ENCODE measurements around the gene HLA-F.
A peak's percentile ranks its signal among the peaks of the same experiment; 100 is the strongest.

HLA-F gene

GRCh38 chr6:29752451-29753308 is 29.4 kb downstream of the HLA-F start:
- Histone ChIP-seq H3K27ac (ENCODE audit: low read depth, low read length) (peak overlapping the region; percentile 69), H3K4me1 (ENCODE audit: control insufficient read depth, insufficient read depth, low read length, unreplicated experiment) (peaks cover 6% of the 10 kb centered on the region), H3K79me2 (ENCODE audit: control insufficient read depth, insufficient read depth, low read length, unreplicated experiment) (peaks cover 3% of the 10 kb centered on the region), H3K27me3 (ENCODE audit: insufficient read depth, low read length) (peaks cover 3% of the 10 kb centered on the region; the same call in 1 of the 2 replicates), H3K36me3 (ENCODE audit: insufficient read depth, low read length) (no peaks in the 10 kb centered on the region), H3K4me3 (ENCODE audit: low read depth, low read length) (peak overlapping the region; percentile 85), H2AFZ (ENCODE audit: low read length, unreplicated experiment) (peak overlapping the region; percentile 81)

- Histone ChIP-seq H3K27ac (ENCODE audit: low read depth, low read length) (0 out of 2 replicates have a peak overlapping the region, but pooled peaks have one; percentile 2), H3K4me3 (ENCODE audit: low read depth, low read length) (peak overlapping the region; percentile 85), H3K27me3 (ENCODE audit: insufficient read depth, low read length) (peaks cover 3% of the 10 kb centered on the region; the same call in 1 of the 2 replicates), H2AFZ (ENCODE audit: low read length, unreplicated experiment) (no peak overlapping the region), H3K79me2 (ENCODE audit: control insufficient read depth, insufficient read depth, low read length, unreplicated experiment) (peaks cover 3% of the 10 kb centered on the region), H3K4me1 (ENCODE audit: control insufficient read depth, insufficient read depth, low read length, unreplicated experiment) (peaks cover 6% of the 10 kb centered on the region), H3K36me3 (ENCODE audit: insufficient read depth, low read length) (no peaks in the 10 kb centered on the region)
Observed at GRCh38 chr6:29753309-29753644, 30.0 kb downstream of the HLA-F start.

- Histone ChIP-seq H3K4me3 (ENCODE audit: low read depth, low read length) (no peak overlapping the region), H2AFZ (ENCODE audit: low read length, unreplicated experiment) (no peak overlapping the region), H3K36me3 (ENCODE audit: insufficient read depth, low read length) (no peaks in the 10 kb centered on the region), H3K4me1 (ENCODE audit: control insufficient read depth, insufficient read depth, low read length, unreplicated experiment) (peaks cover 6% of the 10 kb centered on the region), H3K27me3 (ENCODE audit: insufficient read depth, low read length) (peaks cover 3% of the 10 kb centered on the region; the same call in 1 of the 2 replicates), H3K79me2 (ENCODE audit: control insufficient read depth, insufficient read depth, low read length, unreplicated experiment) (peaks cover 3% of the 10 kb centered on the region), H3K27ac (ENCODE audit: low read depth, low read length) (no peak overlapping the region)
Observed at GRCh38 chr6:29755295-29755871, 32.1 kb downstream of the HLA-F start.

- Histone ChIP-seq H2AFZ (ENCODE audit: low read length, unreplicated experiment) (no peak overlapping the region), H3K36me3 (ENCODE audit: insufficient read depth, low read length) (no peaks in the 10 kb centered on the region), H3K4me3 (ENCODE audit: low read depth, low read length) (no peak overlapping the region), H3K27me3 (ENCODE audit: insufficient read depth, low read length) (peaks cover 3% of the 10 kb centered on the region; the same call in 1 of the 2 replicates), H3K79me2 (ENCODE audit: control insufficient read depth, insufficient read depth, low read length, unreplicated experiment) (no peaks in the 10 kb centered on the region), H3K27ac (ENCODE audit: low read depth, low read length) (no peak overlapping the region), H3K4me1 (ENCODE audit: control insufficient read depth, insufficient read depth, low read length, unreplicated experiment) (peaks cover 6% of the 10 kb centered on the region)
Observed at GRCh38 chr6:29757282-29757681, 34.0 kb downstream of the HLA-F start.

GRCh38 chr6:29757701-29758293 is 34.6 kb downstream of the HLA-F start:
- Histone ChIP-seq H2AFZ (ENCODE audit: low read length, unreplicated experiment) (no peak overlapping the region), H3K27ac (ENCODE audit: low read depth, low read length) (no peak overlapping the region), H3K36me3 (ENCODE audit: insufficient read depth, low read length) (no peaks in the 10 kb centered on the region), H3K79me2 (ENCODE audit: control insufficient read depth, insufficient read depth, low read length, unreplicated experiment) (no peaks in the 10 kb centered on the region), H3K4me1 (ENCODE audit: control insufficient read depth, insufficient read depth, low read length, unreplicated experiment) (peaks cover 11% of the 10 kb centered on the region), H3K4me3 (ENCODE audit: low read depth, low read length) (no peak overlapping the region), H3K27me3 (ENCODE audit: insufficient read depth, low read length) (peaks cover 3% of the 10 kb centered on the region; the same call in 1 of the 2 replicates)

- Histone ChIP-seq H2AFZ (ENCODE audit: low read length, unreplicated experiment) (no peak overlapping the region), H3K27ac (ENCODE audit: low read depth, low read length) (no peak overlapping the region), H3K79me2 (ENCODE audit: control insufficient read depth, insufficient read depth, low read length, unreplicated experiment) (no peaks in the 10 kb centered on the region), H3K36me3 (ENCODE audit: insufficient read depth, low read length) (no peaks in the 10 kb centered on the region), H3K27me3 (ENCODE audit: insufficient read depth, low read length) (peaks cover 3% of the 10 kb centered on the region; the same call in 1 of the 2 replicates), H3K4me1 (ENCODE audit: control insufficient read depth, insufficient read depth, low read length, unreplicated experiment) (peaks cover 16% of the 10 kb centered on the region), H3K4me3 (ENCODE audit: low read depth, low read length) (no peak overlapping the region)
Observed at GRCh38 chr6:29758761-29759160, 35.5 kb downstream of the HLA-F start.

- H3K79me2 ChIP-seq (ENCODE audit: control insufficient read depth, insufficient read depth, low read length, unreplicated experiment), result no peaks in the 10 kb centered on the region
- H3K4me3 ChIP-seq (ENCODE audit: low read depth, low read length), result no peak overlapping the region
- H3K27ac ChIP-seq (ENCODE audit: low read depth, low read length), result no peak overlapping the region
- no peaks in the 10 kb centered on the region for H3K36me3 ChIP-seq (ENCODE audit: insufficient read depth, low read length)
- no peak overlapping the region for H2AFZ ChIP-seq (ENCODE audit: low read length, unreplicated experiment)
- peaks cover 3% of the 10 kb centered on the region; the same call in 1 of the 2 replicates for H3K27me3 ChIP-seq (ENCODE audit: insufficient read depth, low read length)
- peaks cover 22% of the 10 kb centered on the region for H3K4me1 ChIP-seq (ENCODE audit: control insufficient read depth, insufficient read depth, low read length, unreplicated experiment)
Observed at GRCh38 chr6:29759457-29759856, 36.2 kb downstream of the HLA-F start.

- Histone ChIP-seq H2AFZ (ENCODE audit: low read length, unreplicated experiment) (no peak overlapping the region), H3K36me3 (ENCODE audit: insufficient read depth, low read length) (no peaks in the 10 kb centered on the region), H3K79me2 (ENCODE audit: control insufficient read depth, insufficient read depth, low read length, unreplicated experiment) (no peaks in the 10 kb centered on the region)
Observed at GRCh38 chr6:29760328-29760727, 37.1 kb downstream of the HLA-F start.

GRCh38 chr6:29762051-29762450 is 38.8 kb downstream of the HLA-F start:
- Histone ChIP-seq H2AFZ (ENCODE audit: low read length, unreplicated experiment) (no peak overlapping the region), H3K79me2 (ENCODE audit: control insufficient read depth, insufficient read depth, low read length, unreplicated experiment) (no peaks in the 10 kb centered on the region), H3K36me3 (ENCODE audit: insufficient read depth, low read length) (no peaks in the 10 kb centered on the region), H3K27ac (ENCODE audit: low read depth, low read length) (no peak overlapping the region), H3K4me3 (ENCODE audit: low read depth, low read length) (no peak overlapping the region), H3K4me1 (ENCODE audit: control insufficient read depth, insufficient read depth, low read length, unreplicated experiment) (peaks cover 35% of the 10 kb centered on the region), H3K27me3 (ENCODE audit: insufficient read depth, low read length) (no peaks in the 10 kb centered on the region)

More at GRCh38 chr6:29760328-29760727, 37.1 kb downstream of the HLA-F start:
- Histone ChIP-seq H3K4me1 (ENCODE audit: control insufficient read depth, insufficient read depth, low read length, unreplicated experiment) (peaks cover 31% of the 10 kb centered on the region), H3K4me3 (ENCODE audit: low read depth, low read length) (no peak overlapping the region), H3K27ac (ENCODE audit: low read depth, low read length) (no peak overlapping the region), H3K27me3 (ENCODE audit: insufficient read depth, low read length) (peaks cover 3% of the 10 kb centered on the region; the same call in 1 of the 2 replicates)

- Histone ChIP-seq H2AFZ (ENCODE audit: low read length, unreplicated experiment) (no peak overlapping the region), H3K27ac (ENCODE audit: low read depth, low read length) (no peak overlapping the region), H3K4me3 (ENCODE audit: low read depth, low read length) (no peak overlapping the region)
Observed at GRCh38 chr6:29762781-29763214, 39.6 kb downstream of the HLA-F start.

More at GRCh38 chr6:29762781-29763214, 39.6 kb downstream of the HLA-F start:
- Histone ChIP-seq H3K36me3 (ENCODE audit: insufficient read depth, low read length) (no peaks in the 10 kb centered on the region), H3K4me1 (ENCODE audit: control insufficient read depth, insufficient read depth, low read length, unreplicated experiment) (peaks cover 35% of the 10 kb centered on the region), H3K79me2 (ENCODE audit: control insufficient read depth, insufficient read depth, low read length, unreplicated experiment) (no peaks in the 10 kb centered on the region), H3K27me3 (ENCODE audit: insufficient read depth, low read length) (no peaks in the 10 kb centered on the region)
